ENCODE data around the gene FCN2.

The FCN2 gene

DNA sequence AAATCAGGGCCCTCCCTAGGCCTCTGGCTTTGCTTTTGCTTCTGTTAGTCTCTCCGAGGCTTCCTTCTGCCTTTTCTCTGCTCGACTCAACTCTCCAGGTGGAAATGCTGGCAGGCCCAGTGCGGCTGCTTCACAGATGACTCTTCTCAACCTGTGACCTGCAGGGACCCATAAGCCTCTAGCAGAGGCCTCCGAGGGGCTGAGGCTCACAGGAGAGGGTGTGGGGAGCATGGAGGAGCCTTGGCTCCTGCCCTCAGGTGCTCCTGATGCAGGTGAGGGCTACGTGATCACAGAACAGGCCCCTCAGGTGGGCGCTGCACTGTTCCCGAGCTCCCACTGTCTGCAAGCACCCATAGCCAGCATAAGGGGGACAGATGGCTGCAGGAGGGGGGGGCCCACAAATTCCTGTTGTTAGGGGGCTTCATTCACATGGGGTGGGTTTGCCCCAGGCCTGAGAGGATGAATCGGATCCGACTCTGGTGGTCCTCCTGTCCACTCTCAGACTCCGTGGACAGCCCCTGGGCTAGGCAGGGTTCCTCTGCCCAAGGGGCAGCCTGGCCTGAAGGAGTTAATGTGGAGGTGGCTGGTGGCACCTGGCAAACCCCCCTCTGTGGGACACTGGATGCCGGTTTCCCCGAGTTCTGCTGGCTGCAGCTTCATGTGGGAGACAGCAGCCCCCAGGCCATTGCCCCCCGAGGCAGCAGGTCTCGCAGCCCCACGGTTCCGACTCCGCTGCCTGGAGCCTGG, 10.9 kb upstream of the FCN2 start:
- no peak for DNase-seq

DNA sequence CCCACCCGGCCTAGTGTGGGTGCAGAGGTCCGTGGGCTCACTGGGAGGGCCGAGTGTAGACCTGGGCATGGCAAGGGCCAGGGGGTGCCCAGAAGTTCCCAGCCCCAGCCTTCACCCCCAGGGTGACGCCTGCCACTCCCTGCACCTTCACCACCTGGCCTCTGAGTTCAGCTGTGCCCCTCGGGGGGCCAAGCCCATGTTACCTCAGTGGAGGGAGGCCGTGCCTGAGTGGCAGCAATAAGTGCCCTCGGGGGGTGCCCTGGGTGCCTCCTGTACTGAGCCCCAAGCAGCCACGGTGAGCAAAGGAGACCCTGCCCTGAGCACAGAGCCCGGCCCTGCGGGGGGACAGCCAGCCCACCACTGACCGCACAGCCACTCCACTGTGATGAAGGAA, 10.3 kb upstream of the FCN2 start:
- no peak for DNase-seq

DNA sequence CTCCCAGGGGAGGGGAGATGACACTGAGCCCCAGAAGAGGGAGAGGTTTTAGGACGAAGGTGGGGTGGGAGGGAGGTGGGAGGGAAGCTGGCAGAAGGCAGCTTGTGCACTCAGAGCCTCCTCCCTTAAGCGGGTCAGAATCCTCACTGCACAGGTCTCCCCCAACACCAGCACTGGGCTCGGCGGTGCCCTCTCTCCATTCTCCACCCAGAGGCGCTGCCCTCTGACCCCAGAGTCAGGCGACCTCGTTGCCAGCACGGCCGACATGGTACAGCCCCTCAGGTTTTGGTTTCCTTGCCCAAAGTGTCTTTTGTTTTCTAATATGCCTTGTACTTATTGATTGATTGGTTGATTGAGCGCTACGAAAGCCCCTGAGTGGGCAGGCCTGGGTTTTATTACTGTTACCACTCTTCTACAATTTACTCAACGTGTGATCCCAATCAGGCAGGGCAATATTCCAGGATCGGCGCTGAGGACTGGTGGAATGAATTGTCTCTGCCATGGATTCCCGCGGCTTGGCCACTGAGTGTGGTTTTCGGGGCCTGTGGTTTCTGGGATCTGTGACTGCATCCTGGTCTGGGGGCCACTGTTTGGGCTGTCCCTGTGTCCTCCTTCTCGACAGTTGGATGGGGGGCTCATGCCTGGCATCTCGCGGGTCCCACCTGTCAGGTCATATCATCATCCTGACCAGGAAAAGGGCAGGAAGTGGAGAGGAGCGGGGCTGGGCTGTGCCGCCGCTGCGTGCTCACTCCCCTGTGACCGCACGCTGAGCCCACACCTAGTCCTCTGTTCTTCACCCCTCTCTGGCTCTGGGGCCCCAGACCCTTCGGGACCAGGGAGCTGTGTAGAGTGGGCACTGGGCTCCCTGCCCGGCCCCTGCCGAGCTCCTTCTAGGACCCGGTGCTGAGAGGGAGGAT, 9.6 kb upstream of the FCN2 start:
- DNase-seq, result no peak

GRCh38 chr9:134871697-134872340, 8.8 kb upstream of the FCN2 start:
- no peak for DNase-seq

GRCh38 chr9:134872482-134873231, 8.0 kb upstream of the FCN2 start:
- DNase-seq, result no peak

DNA sequence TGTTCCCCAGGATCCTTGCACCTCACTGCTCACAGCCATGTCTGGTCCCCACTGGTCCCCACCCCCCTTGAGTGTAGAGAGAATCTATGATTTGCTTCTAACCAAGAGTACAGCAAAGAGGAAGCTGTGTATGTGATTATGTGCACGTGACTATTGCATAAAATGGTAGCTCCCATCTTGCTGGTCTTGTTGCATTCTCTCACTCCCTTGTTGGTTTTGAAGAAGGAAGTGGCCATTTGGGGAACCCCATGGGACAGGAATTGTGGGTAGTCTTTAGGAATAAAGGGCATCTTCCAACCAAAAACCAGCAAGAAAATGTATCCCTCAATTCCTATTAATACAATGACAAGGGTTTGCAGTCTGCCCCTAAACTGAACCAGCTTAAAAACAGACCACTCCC, 5.2 kb upstream of the FCN2 start:
- no peak for DNase-seq

DNA sequence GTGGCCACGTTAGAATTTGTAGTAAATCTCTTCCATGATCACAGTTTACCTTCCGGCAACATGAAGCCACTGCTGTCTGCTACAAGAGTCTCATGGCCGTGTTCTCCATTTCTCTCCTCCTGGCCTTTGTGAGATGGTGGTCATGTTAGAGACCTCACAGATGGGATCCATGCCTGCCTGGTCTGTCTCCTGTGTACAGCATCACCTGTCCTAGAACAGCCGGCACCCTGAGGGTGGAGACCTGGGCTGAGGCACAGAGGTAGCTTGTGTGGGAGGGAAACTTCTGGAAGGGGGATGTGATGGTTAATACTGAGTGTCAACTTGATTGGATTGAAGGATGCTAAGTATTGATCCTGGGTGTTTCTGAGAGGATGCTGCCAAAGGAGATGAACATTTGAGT, 3.1 kb upstream of the FCN2 start:
- DNase-seq, result no peak

- no peak for DNase-seq
These were observed 736 bp upstream of the FCN2 start for GRCh38 chr9:134879664-134880483.

DNA sequence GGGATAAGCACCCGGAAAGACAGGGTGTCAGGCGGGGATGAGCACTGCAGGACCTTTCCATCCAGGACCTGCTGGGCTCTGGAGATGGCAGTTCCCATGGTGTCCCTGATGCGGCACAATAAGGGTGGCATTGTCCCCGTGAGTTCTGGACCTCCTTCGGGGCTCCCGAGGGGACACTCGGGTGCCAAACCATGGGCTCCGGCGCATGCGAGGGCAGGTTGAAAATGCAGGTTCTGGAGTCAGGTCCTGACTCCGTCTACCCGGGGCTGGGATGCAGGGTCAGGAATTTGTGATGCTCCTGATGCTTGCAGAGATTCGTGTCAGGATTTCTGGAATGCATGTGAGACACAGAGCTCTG, 682 bp downstream of the FCN2 start:
- DNase-seq, result no peak

DNA sequence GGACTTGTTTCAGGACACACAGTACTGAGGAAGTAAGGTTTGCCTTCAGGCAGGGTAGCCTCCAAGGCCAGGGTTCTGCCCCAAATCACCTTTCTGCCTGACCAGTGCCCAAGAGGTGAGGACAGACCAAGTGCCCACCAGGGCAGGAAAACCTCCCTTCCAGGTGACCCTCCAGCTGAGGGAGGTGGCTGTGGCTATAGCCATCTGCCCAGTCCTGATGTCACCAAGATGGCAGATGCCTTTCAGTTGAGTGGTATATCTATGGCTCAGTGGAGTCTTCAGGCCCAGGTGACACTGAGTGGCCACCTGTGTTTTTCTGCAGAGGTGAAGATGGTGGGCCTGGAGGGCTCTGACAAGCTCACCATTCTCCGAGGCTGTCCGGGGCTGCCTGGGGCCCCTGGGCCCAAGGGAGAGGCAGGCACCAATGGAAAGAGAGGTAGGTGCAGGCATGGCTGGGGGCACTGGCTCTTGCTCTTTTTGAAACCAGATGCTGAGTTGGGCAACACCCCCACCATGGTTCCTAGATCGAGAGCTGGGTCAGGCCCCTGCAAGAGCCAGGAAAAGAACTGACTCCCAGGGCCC, 1.7 kb downstream of the FCN2 start:
- DNase-seq, result no peak

DNA sequence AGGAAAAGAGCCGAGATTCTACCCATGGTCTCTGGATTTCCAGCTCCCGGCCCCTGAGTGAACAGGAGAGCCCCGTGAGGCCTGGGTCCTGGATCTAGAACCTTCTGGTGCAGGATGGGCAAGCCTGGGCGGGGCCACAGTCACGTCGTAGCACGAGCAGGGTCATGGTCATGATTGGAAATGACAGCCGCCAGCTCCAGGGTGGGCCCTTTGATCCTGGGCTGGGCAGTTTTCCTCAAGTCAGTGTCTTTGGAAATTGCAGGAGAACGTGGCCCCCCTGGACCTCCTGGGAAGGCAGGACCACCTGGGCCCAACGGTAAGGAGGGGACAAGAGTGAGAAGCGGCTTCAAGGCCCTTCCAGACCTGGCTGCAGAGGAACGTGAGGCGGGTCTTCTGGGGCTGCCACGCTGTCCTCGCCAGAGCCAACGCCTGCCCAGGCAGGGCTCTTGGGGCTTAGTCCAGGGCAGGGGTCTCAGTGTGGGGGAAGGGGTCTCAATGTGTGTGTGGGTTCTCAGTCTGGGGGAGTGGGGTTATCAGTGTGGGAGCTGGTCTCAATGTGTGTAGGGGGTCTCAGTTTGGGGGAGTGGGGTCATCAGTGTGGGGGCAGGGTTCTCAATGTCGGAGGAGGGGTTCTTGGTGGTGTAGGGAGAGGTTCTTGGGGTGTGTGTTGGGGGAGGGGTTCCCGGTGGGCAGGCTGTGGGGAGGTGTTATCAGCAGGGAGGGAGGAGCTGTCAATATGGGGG, 2.6 kb downstream of the FCN2 start:
- no peak for DNase-seq

DNA sequence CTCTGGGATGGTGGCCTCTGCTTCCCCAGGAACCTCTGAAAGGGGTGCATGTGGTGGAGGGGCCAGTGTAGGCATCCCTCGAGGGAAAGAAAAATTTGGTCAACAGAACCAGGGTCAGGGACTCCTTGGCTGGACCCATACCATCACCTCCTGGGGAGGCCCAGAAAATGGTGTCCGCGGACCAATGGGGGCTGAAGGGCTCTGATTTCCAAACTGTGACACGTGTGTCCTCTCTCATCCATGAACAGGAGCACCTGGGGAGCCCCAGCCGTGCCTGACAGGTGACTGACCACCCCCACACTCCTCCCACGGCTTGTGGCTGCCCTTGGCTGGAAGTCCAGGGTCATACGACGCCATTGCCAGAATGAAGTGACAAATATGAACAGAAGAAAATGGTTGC, 3.9 kb downstream of the FCN2 start:
- DNase-seq, result no peak

DNA sequence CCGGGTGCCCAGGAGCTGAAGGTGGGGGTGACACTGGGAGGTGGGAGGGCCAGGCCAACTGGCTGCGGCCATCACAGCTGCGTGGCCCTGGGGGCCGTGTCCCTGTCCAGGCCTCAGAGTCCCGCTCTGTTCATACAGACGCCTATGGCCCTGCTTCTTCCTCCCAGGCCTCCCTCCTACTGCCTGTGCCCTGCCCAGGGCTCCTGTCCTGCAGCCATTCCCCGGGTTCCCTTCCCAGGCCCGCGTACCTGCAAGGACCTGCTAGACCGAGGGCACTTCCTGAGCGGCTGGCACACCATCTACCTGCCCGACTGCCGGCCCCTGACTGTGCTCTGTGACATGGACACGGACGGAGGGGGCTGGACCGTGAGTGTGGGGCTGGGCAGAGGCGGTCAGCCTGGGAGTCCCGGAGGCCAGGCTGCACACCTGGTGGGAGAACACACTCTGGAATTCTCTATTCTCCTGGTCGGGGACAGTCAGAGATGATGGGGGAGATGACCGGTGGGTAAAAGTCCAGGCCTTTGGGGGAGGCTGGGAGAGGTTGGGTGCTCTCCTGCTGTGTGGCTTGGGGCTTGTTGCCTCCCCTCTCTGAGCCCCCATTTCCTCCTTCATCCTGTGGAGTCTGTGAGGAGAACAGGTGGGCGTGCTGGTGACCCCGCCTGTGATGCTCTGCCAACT, 4.5 kb downstream of the FCN2 start:
- DNase-seq, result no peak

DNA sequence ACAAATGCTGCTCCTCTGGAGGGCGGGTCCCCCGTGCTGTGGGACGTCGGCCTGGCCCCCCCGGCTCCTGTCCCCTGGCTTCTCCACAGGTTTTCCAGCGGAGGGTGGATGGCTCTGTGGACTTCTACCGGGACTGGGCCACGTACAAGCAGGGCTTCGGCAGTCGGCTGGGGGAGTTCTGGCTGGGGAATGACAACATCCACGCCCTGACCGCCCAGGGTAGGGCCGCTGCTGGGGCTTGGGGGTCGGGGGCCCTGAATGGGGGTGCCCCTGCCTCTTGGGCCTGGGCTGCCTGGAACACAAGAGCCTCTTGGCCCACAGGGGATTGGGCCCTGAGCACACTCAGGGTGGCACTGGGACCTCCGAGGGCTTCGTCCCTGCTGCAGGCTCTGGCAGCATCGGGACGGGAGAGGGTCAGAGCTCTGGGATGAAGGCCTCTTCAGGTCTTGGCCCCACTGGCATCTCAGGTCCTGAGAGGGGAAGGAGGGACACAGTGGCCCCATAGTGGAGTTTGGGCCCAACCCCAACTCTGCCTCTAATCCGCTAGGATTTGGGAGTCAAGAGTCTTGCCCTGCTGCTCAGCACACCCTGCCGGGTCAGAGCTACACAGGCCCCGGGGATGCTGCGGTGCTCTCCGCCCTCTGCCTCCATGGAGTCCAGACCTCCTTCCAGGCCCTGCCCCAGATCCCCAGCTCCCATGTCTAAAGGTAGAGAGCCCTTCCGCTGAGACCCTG, 5.2 kb downstream of the FCN2 start:
- no peak for DNase-seq

GRCh38 chr9:134886413-134886913, 5.9 kb downstream of the FCN2 start:
- no peak for DNase-seq

GRCh38 chr9:134887219-134887618, 6.6 kb downstream of the FCN2 start:
- DNase-seq, result no peak

DNA sequence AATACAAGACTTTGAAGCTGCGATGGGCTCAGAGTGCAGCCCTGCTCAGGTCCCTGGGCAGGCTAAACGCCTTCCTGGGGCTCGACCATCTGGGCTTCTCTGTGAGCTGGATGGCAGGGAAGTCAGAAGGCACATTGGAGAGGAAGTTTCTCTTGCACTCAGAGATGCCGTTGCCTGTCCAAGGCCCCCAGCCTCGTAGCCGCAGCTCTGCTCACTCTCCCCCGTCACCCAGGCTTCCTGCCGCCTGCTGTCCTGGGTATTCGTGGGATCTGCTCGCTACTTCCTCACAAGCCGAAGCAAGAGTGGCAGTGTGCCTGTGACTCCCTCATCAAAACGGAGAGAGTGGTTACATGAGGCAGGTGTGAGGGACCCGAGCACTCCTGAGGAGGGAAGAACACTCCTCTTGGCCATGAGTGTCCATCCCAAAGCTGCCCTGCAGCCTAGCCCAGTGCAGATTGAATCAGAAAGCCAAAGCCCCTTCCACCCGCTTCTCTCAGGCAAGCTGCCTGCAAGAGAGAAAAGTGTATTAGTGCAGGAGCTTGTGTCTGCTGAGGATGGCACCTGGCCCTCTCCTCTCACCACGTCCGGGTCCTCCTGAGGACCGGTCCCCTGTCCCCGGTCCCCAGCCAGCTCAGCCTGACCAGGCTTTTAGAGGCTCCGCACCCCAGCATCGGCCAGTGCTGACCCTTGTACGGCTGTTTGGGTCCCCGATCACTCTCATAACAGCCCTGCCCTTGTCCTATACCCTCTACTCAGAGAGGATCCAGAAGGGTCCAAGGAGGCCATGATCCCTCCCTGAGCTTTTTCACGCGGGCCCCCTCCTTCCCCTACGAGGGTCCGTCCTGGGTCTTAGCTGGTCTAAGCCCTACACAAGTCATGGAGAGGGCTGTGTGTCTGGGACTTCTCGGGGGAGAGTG, 7.3 kb downstream of the FCN2 start:
- DNase-seq, result no peak

DNA sequence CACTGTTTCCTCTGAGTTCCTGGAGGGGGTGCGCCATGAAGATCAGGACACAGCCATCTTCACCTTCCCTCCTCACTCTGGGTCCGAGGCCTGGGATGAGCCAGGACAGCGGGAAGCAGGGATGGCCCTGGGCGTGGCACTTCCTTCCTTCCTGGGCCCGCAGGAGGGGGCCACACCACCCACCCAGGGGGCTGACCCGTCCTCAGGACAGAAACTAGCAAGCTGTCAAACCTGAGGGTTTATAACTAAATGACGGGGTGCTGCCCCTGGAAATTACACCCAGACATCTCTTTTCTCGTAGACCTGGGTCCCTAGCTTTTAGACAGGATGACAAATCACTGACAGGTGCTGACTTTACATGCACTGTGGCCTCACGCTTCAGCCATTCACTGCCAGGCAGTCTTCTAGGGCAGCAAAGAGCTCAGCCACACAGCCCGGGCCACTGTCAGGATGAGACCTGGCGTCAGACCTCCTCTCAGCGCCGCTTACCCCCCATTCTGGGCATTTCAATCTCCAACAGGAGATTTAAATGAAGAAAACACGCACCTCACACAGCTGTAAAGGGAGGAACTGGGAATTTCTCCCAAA, 8.1 kb downstream of the FCN2 start:
- no peak for DNase-seq
